Cortex of kidney (tissue), 1 donor: ENCODE results near the gene AFAP1.

Experiments
- DNase-seq: peaks from one replicate; lab custom pipeline; 2025; lab: John Stamatoyannopoulos, UW

The AFAP1 gene

GRCh38 chr4:7784131-7784870, 155.4 kb downstream of the AFAP1 start:
- DNase-seq: no peak

- no peak for DNase-seq
These were observed 156.1 kb downstream of the AFAP1 start for GRCh38 chr4:7783541-7783940.

- no peak for DNase-seq
These were observed 156.9 kb downstream of the AFAP1 start for GRCh38 chr4:7782783-7783182.

- DNase-seq: no peak
These were observed 157.7 kb downstream of the AFAP1 start for GRCh38 chr4:7781993-7782392.

GRCh38 chr4:7781366-7781765, 158.3 kb downstream of the AFAP1 start:
- no peak for DNase-seq

- no peak for DNase-seq
These were observed 158.8 kb downstream of the AFAP1 start for GRCh38 chr4:7780751-7781348.

GRCh38 chr4:7779432-7779768, 160.3 kb downstream of the AFAP1 start:
- no peak for DNase-seq

- DNase-seq: no peak
These were observed 160.9 kb downstream of the AFAP1 start for GRCh38 chr4:7778510-7779431.

- DNase-seq: no peak
These were observed 161.7 kb downstream of the AFAP1 start for GRCh38 chr4:7777871-7778509.

- DNase-seq: no peak
These were observed 162.5 kb downstream of the AFAP1 start for GRCh38 chr4:7777017-7777710.

- no peak for DNase-seq
These were observed 164.3 kb downstream of the AFAP1 start for GRCh38 chr4:7775396-7775795.

GRCh38 chr4:7774301-7775294, 165.1 kb downstream of the AFAP1 start:
- no peak for DNase-seq

- no peak for DNase-seq
These were observed 166.1 kb downstream of the AFAP1 start for GRCh38 chr4:7773401-7774180.

- no peak for DNase-seq
These were observed 166.8 kb downstream of the AFAP1 start for GRCh38 chr4:7772711-7773385.

- DNase-seq: no peak
These were observed 167.8 kb downstream of the AFAP1 start for GRCh38 chr4:7771541-7772507.

GRCh38 chr4:7771056-7771455, 168.6 kb downstream of the AFAP1 start:
- no peak for DNase-seq

GRCh38 chr4:7770224-7771050, 169.2 kb downstream of the AFAP1 start:
- no peak for DNase-seq
